Stimulated activated CD8-positive, alpha-beta memory T cell treated with anti-CD3 and anti-CD28 coated beads, Interleukin-7, amount 100 ng/mL, for 24 hours (primary cell): ENCODE results near the gene SYP.
A peak's percentile ranks its signal among the peaks of the same experiment; 100 is the strongest.

Experiments used
- DNase-seq: peaks from one replicate; pipeline ENCODE4 v3.0.0-alpha.2; 2020; ENCODE audit warnings: low read depth

The SYP gene

GRCh38 chrX:49199906-49200771 lies at the start of gene SYP:
Gene SYP, minus strand, starts transcription at chrX:49200193. Its CDS starts 7 bp downstream, at chrX:49200186.
- DNase-seq: peak; percentile 61

DNA sequence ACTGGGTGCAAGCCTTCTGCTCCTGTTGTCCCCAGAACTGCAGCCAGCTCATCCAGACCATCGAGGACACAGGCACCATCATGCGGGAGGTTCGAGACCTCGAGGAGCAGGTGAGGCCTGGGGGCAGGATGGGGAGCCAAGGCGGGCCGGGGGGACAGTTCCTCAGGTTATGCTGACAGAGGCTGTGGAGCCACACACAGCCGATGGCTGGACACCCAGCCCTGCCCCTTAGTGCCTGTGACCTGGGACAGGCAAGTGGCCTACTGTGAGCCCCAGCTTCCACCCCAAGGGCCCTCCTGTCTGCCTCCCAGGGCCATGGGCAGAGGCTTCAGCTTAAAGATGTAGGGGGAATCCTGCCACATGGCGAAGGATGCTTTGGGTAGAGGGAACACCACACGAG lies 49.6 kb upstream of the SYP start:
- DNase-seq: no peak

- no peak for DNase-seq
Observed at GRCh38 chrX:49249071-49249470, 49.1 kb upstream of the SYP start.

DNA sequence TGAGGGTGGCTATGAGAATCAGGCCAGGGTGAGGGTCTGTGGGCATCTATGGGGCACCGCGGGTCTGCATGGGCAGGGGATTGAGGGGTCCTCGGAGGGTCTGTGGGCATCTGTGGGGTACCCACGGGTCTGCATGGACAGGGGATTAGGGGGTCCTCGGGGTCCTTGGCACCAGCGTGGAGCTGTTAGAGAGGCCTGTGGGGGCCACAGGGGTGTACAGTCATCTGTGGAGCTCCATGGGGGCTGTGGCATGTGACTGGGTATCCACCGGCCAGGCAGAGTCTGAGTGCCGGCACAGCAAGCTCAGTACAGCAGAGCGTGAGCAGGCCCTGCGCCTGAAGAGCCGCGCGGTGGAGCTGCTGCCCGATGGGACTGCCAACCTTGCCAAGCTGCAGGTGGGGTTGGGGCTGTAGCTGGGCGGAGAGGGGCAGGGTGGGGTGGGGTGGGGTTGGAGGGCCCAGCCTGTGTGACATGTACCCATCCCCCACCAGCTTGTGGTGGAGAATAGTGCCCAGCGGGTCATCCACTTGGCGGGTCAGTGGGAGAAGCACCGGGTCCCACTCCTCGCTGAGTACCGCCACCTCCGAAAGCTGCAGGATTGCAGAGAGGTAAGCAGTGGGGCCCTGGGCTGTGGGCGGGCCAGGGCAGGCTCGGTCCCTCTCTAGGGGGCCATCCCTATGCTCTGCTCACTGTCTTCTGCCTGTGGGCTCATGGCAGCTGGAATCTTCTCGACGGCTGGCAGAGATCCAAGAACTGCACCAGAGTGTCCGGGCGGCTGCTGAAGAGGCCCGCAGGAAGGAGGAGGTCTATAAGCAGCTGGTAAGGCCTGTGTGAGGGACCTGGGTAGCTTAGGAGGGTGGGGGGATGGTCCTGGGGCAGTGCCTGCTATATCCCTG lies 48.2 kb upstream of the SYP start:
- no peak for DNase-seq

GRCh38 chrX:49247346-49247745 lies 47.4 kb upstream of the SYP start:
- DNase-seq: no peak

GRCh38 chrX:49246541-49246940 lies 46.5 kb upstream of the SYP start:
- DNase-seq: no peak

GRCh38 chrX:49244207-49244606 lies 44.2 kb upstream of the SYP start:
- DNase-seq: no peak

DNA sequence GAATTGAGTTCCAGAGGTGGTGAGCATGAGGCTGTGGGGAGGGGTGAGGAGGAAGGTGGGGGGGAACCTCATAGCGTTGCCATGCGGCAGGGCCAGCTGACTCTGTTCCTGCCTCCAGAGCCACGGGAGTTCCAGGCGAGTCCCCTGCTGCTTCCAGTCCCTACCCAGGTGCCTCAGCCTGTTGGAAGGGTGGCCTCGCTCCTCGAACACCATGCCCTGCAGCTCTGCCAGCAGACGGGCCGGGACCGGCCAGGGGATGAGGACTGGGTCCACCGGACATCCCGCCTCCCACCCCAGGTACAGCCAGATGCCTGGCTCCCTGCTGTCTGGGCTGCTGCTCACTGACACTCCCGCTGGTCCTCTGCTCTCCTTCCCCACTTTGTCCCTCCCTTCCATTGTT lies 43.2 kb upstream of the SYP start:
- DNase-seq: no peak

DNA sequence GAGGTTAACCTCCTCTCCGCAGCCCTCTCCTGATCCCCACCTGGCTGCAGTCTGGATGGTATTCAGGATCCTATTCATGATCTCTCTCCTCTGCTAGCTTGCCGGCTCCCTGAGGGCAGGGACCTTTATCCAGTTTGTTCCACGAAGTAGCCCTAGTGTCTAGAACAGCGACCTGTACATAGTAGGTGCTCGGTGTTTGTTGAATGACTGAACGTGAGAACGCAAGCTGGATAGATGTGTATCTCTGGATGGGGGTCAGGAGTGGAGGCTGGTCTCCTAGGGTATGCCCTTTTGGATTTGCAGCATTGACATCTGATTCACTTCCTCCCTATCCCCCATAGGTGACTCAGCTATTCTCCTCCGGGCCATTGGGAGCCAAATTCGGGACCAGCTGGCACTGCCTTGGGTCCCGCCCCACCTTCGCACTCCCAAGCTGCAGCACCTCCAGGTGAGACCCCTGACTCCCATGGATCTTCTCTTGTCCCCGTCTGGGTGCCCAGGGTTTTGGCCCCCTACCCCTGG lies 42.6 kb upstream of the SYP start:
- DNase-seq: no peak

- DNase-seq: no peak
Observed at GRCh38 chrX:49238735-49239134, 38.7 kb upstream of the SYP start.

DNA sequence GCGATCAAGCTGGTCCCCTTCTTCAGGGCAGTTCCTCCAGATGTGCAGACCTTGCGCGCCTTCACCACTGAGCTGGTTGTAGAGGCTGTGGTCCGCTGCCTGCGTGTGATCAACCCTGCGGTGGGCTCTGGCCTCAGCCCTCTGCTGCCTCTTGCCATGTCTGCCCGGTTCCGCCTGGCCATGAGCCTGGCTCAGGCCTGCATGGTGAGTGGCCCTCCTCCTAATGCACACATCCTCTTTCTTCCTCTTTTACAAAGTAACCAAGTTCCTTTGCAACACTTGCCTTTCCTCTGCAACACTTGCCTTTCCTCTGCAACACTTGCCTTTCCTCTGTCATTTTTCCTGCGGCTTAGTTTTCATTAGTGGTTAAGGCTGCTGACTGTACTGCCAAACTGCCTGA lies 37.1 kb upstream of the SYP start:
- no peak for DNase-seq

GRCh38 chrX:49233887-49234555 lies 34.0 kb upstream of the SYP start:
- no peak for DNase-seq

DNA sequence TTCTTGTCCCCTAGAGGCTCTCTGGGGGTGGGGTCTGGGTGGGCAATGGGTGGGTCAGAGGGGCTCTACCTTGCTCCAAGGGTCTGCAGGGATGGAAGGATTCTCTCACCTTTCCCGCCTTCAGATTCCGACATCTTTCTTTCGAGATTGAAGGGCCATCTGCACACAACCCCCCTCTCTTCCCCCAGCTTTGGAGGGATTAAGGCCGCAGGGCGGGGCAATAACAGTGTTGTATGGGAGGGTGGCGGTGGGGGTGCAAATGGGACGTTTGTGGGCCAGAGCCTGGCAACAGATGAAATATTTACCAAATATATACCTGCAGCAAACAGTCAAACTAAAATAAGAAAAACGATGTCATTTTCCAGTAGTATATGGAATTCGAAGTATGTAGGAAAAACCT lies 33.2 kb upstream of the SYP start, which contains the start of gene CACNA1F:
Gene CACNA1F, minus strand, starts transcription at position 165 of the 400 bp plus-strand sequence. Its CDS starts 31 bp downstream, at position 134.
- no peak for DNase-seq

GRCh38 chrX:49232525-49232924 lies 32.5 kb upstream of the SYP start:
- no peak for DNase-seq

DNA sequence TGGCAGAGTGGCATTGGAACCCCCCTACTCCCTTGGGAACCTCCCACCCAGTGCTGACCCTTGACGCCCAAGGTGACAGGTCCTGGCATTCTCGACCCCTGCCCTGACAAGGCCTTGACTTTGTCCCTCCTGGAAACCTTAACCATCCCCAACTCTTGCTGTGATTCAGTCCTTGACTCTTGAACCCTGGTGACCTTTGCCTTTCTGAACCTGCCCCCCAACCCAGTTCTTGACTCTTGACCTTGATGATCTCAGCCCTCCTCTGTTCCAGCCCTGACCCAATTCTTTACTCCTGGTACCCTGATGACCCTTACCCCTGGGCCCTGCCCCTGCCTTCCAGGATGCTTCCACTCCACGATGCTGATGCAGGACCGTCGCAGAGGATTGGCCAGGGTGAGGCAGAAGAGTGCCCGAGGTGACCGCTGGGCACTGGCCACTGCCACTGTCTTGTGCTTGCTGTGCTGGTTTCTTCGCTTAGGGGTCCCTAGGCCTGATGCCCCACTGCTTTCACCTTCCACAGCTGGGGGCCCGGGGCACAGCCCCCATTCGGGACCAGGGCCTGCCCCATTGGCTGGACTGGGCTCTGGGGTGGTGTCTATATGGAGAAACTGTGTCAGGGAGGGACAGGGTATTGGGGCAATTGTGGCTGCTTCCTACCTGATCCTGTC lies 31.5 kb upstream of the SYP start:
- no peak for DNase-seq

DNA sequence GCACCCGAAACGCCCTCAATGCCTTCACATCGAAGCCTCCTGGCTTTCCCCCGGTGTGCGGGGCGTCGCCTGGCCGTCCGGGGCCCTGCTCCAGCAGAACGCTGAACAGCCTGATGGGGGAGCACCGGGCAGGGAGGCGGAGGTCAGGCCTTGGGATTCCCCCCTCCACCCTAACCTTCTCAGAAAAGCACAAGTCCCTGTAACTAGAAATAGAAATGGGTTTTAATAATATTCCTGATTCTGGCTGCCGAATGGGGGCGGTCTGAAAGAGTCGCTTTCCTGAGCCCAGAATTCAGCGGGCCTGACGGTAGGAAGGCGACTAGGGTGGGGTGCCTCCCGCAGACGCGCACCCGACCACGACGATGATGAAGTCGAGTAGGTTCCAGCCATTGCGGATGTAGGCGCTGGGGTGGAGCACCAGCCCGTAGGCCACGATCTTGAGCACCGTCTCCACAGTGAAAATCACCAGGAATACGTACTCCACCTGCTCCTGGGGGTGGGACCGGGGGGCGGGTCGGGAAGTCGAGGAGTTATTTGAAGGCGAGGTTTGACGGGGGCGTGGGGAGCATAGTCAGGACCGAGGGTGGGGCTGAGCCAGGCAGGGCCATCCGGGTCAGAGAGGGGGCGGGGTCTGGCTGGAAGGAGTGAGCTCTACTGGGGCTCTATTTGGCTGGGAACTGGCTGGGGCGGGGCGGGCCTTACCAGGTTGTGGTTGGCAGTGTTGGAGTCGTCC lies 30.7 kb upstream of the SYP start:
- peak; percentile 20 for DNase-seq

- DNase-seq: no peak
Observed at GRCh38 chrX:49228185-49228584, 28.2 kb upstream of the SYP start.

DNA sequence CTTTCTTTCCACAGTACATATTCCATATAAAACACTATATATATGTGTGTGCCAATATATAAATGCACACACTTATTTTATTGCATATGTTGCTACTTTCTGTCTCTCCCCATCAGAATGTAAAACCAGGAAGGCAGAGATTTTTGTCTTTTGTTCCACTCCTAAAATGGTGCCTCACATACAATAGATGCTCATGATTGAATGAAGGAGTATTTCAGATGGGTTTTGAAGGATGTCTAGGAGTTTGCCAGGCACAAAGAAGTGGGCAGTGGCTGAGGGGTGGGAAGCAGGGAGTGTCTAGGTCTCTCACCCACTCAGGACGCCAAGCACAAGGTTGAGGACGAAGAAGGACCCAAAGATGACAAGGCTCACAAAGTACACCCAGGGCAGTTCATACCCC lies 27.7 kb upstream of the SYP start:
- DNase-seq: no peak

DNA sequence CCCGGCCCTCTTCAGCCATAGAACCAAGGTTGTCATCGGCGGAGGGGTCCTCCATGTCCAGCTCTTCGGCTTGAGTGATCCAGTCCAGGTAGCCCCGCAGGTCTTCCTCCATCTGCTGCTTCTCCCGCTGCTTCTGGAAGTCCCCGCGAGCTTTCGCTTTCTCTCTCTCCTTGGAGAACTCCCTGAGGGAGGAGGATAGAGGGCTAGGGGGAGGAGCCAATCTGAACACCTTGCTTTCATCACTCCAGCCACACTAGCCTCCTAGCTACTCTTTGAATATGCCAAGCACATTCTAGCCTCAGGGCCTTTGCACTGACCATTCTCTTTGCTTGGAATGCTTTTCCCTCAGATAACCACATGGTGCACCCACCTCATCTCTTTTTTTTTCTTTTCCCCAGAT lies 27.0 kb upstream of the SYP start:
- DNase-seq: no peak

GRCh38 chrX:49225858-49226257 lies 25.9 kb upstream of the SYP start:
- no peak for DNase-seq

DNA sequence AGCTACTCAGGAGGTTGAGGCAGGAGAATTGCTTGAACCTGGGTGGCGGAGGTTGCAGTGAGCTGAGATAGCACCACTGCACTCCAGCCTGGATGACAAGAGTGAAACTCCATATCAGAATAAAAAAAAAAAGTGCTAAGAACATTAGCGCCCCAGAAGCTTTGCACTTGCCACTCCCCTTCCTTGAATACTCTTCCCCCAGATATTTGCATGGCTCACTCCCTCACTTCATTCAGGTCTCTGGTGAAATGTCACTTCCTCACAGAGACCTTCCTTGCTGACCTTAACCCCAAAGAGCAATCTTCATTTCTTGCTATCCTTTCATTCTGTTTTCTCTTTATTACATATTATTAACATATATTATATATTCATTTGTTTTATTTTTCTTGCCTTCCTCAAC lies 21.9 kb upstream of the SYP start:
- no peak for DNase-seq
